Measurements from ENCODE around the gene LGALS4.

- TF ChIP-seq ZNF217 (CRISPR knock-in tag; IDR thresholded peaks at IDR 0.05) (no peak), CTCF (IDR thresholded peaks at IDR 0.05 in 2 of 3, conservative IDR thresholded peaks at IDR 0.05 in 1 of 3; ENCODE audit: insufficient read depth in 2 of 3, low read depth in 1 of 3, low read length in 3 of 3) (no peak), CBFB (CRISPR knock-in tag; IDR thresholded peaks at IDR 0.05) (no peak), SMC3 (conservative IDR thresholded peaks at IDR 0.05; ENCODE audit: insufficient read depth, low read depth, low read length) (no peak), HDGF (IDR thresholded peaks at IDR 0.05) (no peak), RAD51 (IDR thresholded peaks at IDR 0.05; ENCODE audit: borderline replicate concordance, low read depth) (no peak)
Measured at GRCh38 chr19:38806371-38806770, 6.4 kb downstream of the LGALS4 start.
